Stimulated activated CD4-positive, alpha-beta T cell treated with anti-CD3 and anti-CD28 coated beads, Interleukin-1b, Interleukin-23, amount 100 ng/mL, for 24 hours (primary cell): Measurements from ENCODE around the gene USP5.

Source experiments
- DNase-seq, 4 experiments: peaks; one replicate each; pipeline ENCODE4 v3.0.0-alpha.2; 2020; ENCODE audit warnings: low read depth in 4 of 4, low spot score in 1 of 4

Gene USP5

DNA sequence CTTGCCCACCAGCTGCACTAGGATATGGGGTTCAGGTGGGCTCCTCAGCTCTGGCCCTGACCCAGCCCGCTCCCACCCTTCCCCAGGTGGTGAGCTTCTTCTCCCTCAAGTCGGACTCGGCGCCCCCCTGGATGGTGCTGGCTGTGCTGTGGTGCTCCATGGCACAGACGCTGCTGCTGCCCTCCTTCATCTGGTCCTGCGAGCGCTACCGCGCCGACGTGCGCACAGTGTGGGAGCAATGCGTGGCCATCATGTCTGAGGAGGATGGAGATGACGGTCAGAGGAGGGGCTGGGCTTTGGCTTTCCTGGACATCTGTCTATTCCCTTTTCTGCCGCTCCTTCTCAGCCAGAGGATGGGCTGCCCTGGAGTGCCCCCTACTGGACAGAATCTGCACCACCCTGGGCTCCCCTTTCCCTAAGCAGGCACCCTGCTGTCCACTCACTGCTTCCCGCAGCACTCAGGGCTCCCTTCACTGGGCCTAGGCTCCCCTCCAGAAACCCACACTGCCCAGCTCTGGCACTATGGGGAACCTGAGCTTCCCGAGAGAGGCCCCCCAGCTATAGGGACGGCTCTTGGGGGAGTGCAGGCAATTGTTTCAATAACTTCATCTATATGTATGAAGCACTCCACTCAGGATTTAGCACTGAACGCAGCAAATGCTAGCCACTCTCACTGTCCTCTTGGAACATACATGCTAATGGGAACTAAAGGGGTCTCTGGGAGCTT, 26.4 kb upstream of the USP5 start:
- peak; percentile 74 to 86 (median 77) for DNase-seq

DNA sequence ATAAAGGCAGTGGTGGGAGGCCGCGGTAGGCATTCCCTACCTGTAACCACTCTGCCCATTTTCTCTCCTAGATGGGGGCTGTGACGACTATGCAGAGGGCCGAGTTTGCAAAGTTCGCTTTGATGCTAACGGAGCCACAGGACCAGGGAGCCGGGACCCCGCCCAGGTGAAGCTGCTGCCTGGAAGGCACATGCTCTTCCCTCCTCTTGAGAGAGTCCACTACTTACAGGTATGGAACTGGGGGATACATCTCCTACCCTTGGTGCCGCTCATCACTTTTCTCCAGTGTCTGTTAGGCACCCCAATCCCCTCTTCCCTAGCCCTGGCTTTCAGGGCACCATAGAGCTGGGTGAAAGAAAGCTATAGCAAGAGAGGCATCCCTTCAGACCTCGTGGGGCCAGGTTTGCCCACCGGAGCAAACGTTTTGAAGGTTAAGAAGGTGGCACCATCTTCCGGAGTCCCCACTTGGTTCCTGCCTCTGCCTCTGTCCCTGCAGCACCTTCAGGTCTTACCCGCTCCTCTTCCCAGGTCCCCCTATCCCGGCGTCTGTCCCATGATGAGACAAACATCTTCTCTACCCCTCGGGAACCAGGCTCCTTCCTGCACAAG, 25.7 kb upstream of the USP5 start:
- DNase-seq = no peak

DNA sequence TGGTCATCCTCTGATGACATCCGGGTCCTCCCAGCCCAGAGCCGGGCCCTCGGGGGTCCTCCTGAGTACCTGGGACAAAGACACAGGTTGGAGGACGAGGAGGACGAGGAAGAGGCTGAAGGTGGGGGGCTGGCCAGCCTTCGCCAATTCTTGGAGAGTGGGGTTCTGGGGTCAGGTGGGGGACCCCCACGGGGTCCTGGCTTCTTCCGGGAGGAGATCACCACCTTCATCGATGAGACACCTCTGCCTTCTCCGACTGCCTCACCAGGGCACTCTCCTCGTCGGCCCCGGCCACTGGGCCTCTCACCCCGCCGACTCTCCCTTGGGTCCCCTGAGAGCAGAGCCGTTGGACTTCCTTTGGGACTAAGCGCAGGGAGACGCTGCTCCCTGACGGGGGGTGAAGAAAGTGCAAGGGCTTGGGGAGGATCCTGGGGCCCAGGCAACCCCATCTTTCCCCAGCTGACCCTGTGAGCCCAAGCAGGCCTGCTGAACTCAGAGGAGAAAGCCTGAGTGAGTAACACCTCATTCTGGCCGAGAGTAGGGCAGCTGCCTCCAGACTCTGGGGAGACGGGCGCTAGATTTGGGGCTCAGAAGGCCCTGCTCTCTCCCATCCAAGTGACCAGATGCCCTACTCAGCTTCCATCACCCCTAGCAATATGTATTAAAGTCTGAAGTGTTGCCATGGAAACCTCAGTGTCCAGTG, 25.1 kb upstream of the USP5 start:
- DNase-seq = no peak

DNA sequence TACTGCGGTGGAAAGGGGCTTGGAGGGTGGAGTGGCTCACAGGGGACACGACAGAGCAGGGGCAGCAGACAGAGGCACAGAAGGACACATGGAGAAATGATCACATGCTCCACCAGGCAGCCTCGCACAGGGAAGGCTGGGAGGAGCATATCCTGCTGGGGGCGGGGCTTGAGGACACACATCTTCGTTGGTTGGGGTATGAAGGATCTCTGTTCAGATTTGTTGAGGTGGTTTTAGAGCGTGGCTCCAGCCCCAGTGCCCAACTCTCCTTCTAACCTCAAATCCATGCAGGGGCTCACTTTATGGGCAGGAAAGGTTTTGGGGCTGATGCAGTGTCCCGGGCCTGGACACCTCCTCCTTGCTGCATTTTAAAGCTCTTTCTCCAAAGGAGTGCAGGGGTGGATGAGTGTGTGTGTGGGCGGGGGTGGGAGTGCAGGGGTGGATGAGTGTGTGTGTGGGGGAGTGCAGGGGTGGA, 24.5 kb upstream of the USP5 start:
- DNase-seq = peak in 3 of 4 experiments; percentile 38 to 54 (median 46)

DNA sequence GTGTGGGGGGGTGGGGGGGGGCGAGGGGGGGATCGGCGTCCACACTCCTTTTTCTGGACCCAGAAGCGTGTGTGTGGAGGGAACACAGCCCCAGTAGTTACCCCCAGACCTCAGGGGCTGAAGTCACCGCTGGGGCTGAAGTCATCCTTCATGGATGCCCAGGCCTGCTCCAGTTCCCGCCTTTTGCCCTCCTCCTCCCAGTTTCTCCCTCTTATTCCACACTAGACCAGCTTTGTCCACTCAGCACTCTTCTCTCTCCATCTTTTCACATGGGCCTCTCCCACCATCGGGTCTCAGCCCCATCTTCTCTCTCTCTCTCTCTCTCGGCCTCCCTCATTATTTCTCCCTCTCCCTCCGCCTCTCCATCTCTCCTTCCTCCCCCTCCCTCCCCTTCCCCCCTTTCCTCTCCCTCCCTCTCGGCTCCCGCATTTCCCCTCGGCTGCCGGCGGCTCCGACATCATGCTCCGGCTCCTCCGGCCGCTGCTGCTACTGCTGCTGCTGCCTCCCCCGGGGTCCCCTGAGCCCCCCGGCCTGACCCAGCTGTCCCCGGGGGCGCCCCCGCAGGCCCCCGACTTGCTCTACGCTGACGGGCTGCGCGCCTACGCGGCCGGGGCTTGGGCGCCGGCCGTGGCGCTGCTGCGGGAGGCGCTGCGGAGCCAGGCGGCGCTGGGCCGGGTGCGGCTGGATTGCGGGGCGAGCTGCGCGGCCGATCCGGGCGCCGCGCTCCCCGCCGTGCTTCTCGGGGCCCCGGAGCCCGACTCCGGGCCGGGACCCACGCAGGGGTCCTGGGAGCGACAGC, 23.8 kb upstream of the USP5 start, which contains the start of gene P3H3:
TSS of gene P3H3 (plus strand) at position 426 of the 799 bp plus-strand sequence. CDS start at position 460, 34 bp downstream.
- no peak for DNase-seq

DNA sequence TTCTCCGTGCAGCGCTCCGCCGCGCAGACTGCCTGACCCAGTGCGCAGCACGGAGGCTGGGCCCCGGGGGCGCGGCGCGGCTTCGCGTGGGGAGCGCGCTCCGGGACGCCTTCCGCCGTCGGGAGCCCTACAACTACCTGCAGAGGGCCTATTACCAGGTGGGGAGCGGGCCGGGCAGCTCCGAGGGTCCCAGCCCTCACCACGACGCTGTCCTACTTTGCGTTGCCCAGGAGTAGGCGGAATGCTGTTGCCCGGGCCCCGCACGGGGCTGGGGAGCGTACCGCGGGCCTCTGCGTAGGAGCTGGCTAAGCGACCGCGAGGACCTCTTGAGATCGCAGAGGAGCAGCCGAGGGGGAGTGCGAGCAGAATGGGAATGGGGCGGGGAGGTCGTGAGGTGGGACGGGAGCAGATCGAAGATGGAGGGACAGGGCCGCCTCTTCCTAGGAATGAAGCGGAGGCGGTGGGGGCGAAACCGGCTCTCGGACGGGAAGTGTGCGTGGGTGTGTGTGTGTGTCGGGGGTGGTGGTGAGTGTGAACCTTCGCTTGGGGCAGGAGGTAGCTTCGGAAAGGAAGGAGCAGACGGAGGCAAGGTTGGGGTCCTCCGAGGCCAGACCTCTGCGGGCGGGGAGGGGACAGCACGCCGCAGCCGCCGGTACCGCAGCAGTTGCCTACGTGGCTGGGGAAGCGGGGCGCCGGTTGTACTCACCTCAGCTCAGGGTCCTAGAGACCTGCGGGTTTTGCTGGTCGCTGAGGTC, 23.0 kb upstream of the USP5 start:
- DNase-seq = peak in 2 of 4 experiments; percentile 14 to 30

DNA sequence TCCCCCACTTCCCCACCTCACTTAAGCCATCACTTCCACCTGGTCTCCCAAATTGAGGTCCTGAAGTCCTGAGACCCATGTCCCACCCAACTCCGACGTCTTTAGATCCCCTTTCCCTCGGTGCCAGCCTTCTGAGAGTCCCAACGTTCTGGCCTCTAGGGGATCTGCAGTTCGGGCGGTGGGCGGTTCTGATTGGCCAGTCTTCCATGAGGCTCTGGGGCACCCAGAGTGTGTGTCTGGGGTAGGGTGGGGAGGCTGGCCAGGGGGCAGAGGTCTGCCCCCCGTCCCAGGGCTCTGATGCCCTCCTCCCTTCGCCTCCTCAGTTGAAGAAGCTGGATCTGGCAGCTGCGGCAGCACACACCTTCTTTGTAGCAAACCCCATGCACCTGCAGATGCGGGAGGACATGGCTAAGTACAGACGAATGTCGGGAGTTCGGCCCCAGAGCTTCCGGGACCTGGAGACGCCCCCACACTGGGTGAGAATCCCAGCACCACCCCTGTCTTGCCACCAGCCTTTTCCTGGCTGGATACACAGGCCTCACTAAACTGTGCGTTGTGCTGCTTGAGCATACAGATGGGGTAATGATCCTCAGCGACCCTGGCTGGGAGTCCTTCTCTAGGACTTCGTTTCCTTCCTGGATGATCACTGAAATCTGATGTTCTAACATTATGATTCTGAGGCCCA, 22.3 kb upstream of the USP5 start:
- DNase-seq = no peak

DNA sequence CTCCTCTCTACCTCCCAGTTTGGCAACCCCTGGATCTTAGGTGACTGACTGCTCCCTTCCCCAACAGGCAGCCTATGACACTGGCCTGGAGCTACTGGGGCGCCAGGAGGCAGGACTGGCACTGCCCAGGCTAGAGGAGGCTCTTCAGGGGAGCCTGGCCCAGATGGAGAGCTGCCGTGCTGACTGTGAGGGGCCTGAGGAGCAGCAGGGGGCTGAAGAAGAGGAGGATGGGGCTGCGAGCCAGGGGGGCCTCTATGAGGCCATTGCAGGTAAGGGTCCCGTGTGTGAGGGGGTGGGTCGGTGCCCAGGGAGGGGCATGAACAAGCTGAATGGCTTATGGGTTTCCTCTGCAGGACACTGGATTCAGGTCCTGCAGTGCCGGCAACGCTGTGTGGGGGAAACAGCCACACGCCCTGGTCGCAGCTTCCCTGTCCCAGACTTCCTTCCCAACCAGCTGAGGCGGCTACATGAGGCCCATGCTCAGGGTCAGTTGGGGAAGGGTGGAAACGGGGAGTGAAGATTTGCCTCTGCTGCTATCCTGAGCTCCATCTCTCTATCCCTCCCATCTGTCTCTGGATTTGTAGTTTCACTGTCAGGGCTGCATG, 21.6 kb upstream of the USP5 start:
- DNase-seq = no peak

DNA sequence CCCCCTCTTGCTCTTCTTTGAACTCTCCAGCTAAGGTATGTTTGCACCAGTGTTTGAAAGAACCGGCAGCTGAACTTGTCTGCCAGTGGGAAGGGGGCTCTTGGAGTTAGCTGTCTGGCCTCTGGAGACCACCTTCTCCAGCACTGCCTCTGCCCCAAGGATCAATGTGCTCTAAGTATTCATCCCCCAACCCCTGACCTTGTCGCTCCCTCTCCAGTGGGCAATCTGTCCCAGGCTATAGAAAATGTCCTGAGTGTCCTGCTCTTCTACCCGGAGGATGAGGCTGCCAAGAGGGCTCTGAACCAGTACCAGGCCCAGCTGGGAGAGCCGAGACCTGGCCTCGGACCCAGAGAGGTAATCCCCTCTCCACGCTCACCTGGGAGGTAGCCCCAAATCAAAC, 21.0 kb upstream of the USP5 start:
- no peak for DNase-seq

DNA sequence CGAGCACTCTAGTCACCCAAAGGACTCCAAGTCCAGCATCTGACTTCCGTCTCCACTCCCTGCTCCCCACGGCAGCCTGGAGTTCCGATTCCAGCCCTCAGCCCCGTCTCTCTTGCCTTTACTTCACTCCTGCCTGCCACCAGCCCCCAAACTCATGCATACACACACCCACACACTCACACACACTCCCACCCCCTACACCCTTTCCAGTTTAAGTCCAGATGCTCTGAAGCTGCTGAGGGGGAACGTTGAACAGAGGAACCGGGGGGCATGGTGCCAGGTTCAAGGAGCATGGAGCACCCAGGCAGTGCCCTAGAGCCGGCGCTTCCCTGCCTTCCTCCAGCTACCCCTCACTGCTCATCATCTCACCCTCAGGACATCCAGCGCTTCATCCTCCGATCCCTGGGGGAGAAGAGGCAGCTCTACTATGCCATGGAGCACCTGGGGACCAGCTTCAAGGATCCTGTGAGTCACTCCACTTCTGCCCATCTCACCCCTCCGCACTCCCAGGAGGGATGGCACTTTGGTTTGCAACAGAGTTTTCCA, 20.4 kb upstream of the USP5 start:
- no peak for DNase-seq

DNA sequence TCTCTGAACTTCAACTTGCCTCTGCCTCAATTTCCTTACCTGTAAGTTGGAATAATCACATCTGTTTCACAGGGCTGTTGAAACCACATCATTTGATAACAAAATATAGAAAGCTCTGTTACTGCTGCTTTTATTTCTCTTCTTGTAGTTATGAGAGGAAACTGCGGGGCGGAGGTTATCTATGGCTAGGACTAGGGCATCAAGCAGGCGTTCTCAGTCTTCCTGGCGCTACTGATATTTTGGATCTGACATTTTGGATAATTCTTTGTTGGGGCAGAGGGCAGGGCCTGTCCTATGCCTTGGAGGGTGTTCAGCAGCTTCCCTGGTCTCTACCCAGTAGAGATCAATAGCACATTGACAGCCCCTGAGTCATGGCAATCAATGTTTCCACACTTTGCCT, 19.8 kb upstream of the USP5 start:
- DNase-seq = no peak

DNA sequence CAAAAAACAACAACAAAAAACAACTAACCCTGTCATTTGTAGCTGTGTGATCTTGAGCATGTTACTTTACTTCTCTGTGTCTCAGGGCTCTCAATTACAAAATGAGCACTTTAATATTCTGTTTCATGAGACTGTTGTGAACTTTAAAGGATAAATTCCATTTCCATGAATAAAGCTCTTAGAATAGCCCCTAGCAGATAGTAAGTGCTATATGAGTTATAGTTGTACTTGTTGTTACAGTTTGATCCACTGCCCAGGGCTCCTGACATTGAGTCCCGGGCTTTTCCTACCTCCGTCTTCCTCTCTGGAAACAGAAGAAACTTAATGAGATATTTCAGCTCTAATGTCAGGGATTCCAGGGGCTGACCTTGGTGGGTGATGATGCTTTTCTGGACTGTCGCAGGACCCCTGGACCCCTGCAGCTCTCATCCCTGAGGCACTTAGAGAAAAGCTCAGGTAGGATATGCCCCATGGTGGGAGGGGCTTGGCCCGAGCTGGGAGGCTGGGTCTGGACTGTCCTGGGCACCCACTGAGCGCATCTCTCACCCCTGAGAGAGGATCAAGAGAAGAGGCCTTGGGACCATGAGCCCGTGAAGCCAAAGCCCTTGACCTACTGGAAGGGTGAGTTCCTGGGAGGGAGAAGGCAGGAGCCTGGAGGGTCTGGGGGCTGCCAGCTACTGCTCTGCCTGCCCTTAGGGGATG, 18.6 kb upstream of the USP5 start:
- no peak for DNase-seq

DNA sequence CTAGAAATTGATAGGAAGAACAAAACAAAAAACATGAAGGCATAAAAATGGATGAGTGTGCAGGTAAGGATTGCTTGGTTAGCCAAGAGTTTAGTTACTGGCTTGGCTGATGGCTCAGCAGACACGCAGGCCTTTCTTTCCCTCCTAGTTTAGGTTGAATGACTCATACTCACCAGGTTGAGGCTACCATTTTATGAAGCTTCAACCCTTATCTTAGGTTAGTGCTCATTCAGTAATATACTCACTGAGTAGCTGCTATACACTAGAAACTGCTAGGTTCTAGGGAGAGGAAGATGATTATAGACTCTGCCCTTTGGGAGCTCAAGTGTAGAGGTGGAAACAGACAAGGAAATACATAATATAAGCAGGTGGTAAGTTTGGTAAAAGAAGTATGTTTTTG, 17.7 kb upstream of the USP5 start:
- DNase-seq = no peak

DNA sequence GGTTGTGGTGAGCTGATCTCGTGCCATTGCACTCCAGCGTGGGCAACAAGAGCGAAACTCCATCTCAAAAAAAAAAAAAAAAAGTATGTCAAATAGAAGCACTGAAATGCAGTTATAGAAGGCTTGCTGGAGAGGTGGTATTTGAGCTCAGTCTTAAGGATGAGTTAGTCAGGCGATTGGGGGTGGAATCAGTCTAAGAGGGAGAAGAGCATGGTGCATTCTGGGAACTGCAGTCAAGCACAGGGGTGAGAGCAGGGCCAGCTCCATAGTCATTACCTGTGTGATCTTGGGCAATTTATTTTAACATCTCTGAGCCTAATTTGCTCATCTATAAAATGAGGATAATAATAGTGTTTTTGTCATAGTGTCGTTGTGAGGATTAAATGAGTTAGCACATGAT, 17.1 kb upstream of the USP5 start:
- no peak for DNase-seq

DNA sequence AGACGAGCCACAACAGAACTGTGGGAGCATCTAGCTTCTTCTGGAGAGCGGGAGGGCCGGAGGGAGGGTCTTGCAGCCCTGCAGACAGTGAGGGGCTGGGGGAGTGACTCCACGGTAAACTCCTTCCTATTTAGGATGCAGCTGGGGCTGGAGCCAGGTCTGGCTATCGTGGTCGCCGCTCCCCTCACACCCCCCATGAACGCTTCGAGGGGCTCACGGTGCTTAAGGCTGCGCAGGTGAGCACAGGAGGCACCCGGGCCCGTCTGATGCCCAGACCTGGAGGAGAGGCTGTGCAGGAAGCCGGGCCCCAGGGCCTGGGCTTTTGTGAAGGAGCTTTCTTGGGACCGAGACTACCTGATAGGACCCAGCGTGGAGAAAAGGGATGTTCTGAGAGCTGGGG, 15.1 kb upstream of the USP5 start:
- no peak for DNase-seq

DNA sequence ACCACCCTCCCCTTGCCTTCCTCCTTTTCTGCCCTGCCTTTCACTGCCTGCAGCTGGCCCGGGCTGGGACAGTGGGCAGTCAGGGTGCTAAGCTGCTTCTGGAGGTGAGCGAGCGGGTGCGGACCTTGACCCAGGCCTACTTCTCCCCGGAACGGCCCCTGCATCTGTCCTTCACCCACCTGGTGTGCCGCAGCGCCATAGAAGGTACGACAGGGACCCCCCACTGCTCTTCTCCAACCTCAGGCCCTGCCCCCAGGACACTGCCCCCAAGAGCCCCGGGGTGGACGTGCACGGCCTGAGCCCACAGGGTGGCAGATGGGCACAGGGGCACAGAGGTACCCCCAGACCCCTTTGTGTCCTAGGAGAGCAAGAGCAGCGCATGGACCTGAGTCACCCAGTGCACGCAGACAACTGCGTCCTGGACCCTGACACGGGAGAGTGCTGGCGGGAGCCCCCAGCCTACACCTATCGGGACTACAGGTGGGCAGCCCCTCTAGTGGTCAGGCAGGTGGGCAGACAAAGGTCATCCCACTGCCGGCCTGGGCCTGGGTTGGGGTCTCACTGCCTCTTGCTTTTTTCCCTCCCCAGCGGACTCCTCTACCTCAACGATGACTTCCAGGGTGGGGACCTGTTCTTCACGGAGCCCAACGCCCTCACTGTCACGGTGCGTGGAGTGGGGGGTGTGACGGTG, 14.4 kb upstream of the USP5 start:
- no peak for DNase-seq

DNA sequence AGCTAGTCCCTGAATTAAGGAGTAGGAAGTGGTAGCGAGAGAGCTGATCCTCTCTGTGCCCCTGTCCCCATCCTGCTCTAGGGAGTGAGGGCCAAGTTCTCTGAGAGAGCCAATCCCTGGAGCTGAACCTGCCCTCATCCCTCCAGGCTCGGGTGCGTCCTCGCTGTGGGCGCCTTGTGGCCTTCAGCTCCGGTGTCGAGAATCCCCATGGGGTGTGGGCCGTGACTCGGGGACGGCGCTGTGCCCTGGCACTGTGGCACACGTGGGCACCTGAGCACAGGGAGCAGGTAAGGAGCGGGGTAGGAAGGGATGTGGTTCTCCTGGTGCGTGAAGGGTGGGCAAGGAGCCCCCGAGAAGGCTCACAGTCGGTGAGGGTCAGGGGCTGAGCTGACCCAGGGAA, 13.1 kb upstream of the USP5 start:
- no peak for DNase-seq
